DOHH2 (cell line): ENCODE data around the gene BLACAT1.

Experiments
- EZH2phosphoT487 ChIP-seq: fragments of 200-600 bp; sonication (generic); IDR thresholded peaks from 2 replicates; pipeline ENCODE4 v1.6.1; 2017; ENCODE audit warnings: borderline replicate concordance, mild to moderate bottlenecking, antibody characterized with exemption, low read length, moderate library complexity, mixed read lengths
- TF ChIP-seq, protein P1 (sequence below): fragments of 200-600 bp; sonication (generic); IDR thresholded peaks from one replicate; pipeline ENCODE4 v1.5.1; 2014; ENCODE audit warnings: antibody characterized with exemption, mild to moderate bottlenecking, low read depth, low read length; ENCODE audit not compliant: poor library complexity, severe bottlenecking

DNA sequence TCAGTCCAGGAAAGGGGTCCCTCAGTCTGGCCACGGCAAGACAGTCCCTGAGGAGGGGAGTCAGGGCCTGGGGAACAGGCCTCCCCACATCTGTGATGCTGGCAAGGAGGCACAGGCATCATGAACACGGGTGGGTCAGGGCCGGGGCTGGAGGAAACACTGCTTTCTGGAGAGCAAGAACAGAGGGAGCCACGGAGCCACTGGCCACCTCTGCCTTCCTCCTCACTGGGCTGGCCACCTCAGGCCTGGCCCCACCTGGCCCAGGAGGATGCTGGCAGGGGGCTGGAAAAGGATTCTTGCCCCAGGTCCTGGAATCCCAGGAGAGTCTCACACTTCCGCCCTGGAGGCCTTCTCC, 15.7 kb downstream of the BLACAT1 start:
- TF ChIP-seq, protein P1, sequence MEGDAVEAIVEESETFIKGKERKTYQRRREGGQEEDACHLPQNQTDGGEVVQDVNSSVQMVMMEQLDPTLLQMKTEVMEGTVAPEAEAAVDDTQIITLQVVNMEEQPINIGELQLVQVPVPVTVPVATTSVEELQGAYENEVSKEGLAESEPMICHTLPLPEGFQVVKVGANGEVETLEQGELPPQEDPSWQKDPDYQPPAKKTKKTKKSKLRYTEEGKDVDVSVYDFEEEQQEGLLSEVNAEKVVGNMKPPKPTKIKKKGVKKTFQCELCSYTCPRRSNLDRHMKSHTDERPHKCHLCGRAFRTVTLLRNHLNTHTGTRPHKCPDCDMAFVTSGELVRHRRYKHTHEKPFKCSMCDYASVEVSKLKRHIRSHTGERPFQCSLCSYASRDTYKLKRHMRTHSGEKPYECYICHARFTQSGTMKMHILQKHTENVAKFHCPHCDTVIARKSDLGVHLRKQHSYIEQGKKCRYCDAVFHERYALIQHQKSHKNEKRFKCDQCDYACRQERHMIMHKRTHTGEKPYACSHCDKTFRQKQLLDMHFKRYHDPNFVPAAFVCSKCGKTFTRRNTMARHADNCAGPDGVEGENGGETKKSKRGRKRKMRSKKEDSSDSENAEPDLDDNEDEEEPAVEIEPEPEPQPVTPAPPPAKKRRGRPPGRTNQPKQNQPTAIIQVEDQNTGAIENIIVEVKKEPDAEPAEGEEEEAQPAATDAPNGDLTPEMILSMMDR, result no peak
- no peak for TF ChIP-seq EZH2phosphoT487
